OCI-LY1 (cell line): ENCODE results near the gene NEB.

Source experiments
- EZH2 ChIP-seq: fragments of 200-600 bp; sonication (generic), shearing (Covaris generic); IDR thresholded peaks from 2 replicates; pipeline ENCODE4 v1.8.0; 2017; ENCODE audit warnings: borderline replicate concordance, mixed run types, mild to moderate bottlenecking, antibody characterized with exemption, low read length, moderate library complexity, mixed read lengths
- TF ChIP-seq, protein P1 (sequence below): fragments of 200-600 bp; sonication (generic), shearing (Covaris generic); IDR thresholded peaks from 2 replicates; pipeline ENCODE4 v1.5.1; 2017; ENCODE audit warnings: mild to moderate bottlenecking, antibody characterized with exemption, low read length, moderate library complexity, mixed read lengths

GRCh38 chr2:151670846-151671597 is 63.3 kb downstream of the NEB start:
- TF ChIP-seq, protein P1, sequence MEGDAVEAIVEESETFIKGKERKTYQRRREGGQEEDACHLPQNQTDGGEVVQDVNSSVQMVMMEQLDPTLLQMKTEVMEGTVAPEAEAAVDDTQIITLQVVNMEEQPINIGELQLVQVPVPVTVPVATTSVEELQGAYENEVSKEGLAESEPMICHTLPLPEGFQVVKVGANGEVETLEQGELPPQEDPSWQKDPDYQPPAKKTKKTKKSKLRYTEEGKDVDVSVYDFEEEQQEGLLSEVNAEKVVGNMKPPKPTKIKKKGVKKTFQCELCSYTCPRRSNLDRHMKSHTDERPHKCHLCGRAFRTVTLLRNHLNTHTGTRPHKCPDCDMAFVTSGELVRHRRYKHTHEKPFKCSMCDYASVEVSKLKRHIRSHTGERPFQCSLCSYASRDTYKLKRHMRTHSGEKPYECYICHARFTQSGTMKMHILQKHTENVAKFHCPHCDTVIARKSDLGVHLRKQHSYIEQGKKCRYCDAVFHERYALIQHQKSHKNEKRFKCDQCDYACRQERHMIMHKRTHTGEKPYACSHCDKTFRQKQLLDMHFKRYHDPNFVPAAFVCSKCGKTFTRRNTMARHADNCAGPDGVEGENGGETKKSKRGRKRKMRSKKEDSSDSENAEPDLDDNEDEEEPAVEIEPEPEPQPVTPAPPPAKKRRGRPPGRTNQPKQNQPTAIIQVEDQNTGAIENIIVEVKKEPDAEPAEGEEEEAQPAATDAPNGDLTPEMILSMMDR = no peak
- no peak for TF ChIP-seq EZH2
